HG03108 (cell line): ENCODE data around the gene ARGLU1.

ENCODE experiments used
- ATAC-seq: cut with Tn5 transposase; IDR thresholded peaks from one replicate; pipeline ENCODE4 v1.9.1; 2021; ENCODE audit warnings: moderate library complexity; ENCODE audit not compliant: unreplicated experiment

Gene ARGLU1

GRCh38 chr13:106503730-106504453 is 64.0 kb downstream of the ARGLU1 start:
- ATAC-seq = no peak

- no peak for ATAC-seq
Measured at GRCh38 chr13:106503272-106503671, 64.7 kb downstream of the ARGLU1 start.

GRCh38 chr13:106500445-106500844 is 67.5 kb downstream of the ARGLU1 start:
- no peak for ATAC-seq

GRCh38 chr13:106499896-106500295 is 68.0 kb downstream of the ARGLU1 start:
- ATAC-seq = peak; percentile 45

- ATAC-seq = no peak
Measured at GRCh38 chr13:106499113-106499512, 68.8 kb downstream of the ARGLU1 start.

- no peak for ATAC-seq
Measured at GRCh38 chr13:106498571-106498970, 69.4 kb downstream of the ARGLU1 start.

GRCh38 chr13:106498158-106498557 is 69.8 kb downstream of the ARGLU1 start:
- ATAC-seq = no peak

- no peak for ATAC-seq
Measured at GRCh38 chr13:106497079-106497478, 70.9 kb downstream of the ARGLU1 start.

- no peak for ATAC-seq
Measured at GRCh38 chr13:106496072-106496997, 71.6 kb downstream of the ARGLU1 start.

- ATAC-seq = no peak
Measured at GRCh38 chr13:106494936-106495335, 73.0 kb downstream of the ARGLU1 start.

GRCh38 chr13:106494506-106494905 is 73.4 kb downstream of the ARGLU1 start:
- ATAC-seq = no peak

- ATAC-seq = peak; percentile 87
Measured at GRCh38 chr13:106493533-106494220, 74.3 kb downstream of the ARGLU1 start.

- no peak for ATAC-seq
Measured at GRCh38 chr13:106492588-106493475, 75.1 kb downstream of the ARGLU1 start.

- ATAC-seq = no peak
Measured at GRCh38 chr13:106491928-106492587, 75.9 kb downstream of the ARGLU1 start.
